Urinary bladder (tissue), 4 donors: ENCODE results near the gene C1QTNF12. TPM values are rescaled to one million over a fixed set of nuclear protein-coding genes. Genes with fewer than 3 reads are reported as not detected.
A peak's percentile ranks its signal among the peaks of the same experiment; 100 is the strongest.

Experiments
- DNase-seq: peaks from one replicate; pipeline ENCODE4 v3.0.0-alpha.2; 2015; ENCODE audit errors: extremely low spot score
- H3K27ac ChIP-seq: one replicate; pipeline ENCODE4 v1.5.1; 2013; ENCODE audit warnings: low read depth, mild to moderate bottlenecking, moderate library complexity
- H3K36me3 ChIP-seq: one replicate; pipeline ENCODE4 v1.6.1; 2013; ENCODE audit warnings: mild to moderate bottlenecking, moderate library complexity; ENCODE audit not compliant: insufficient read depth
- H3K4me1 ChIP-seq: one replicate; pipeline ENCODE4 v1.6.1; 2013; ENCODE audit warnings: mild to moderate bottlenecking, moderate library complexity; ENCODE audit not compliant: insufficient read depth
- H3K4me3 ChIP-seq: one replicate; pipeline ENCODE4 v1.5.1; 2013; ENCODE audit warnings: low read depth, low read length
- WGBS: extraction: QIAGEN DNeasy Blood & Tissue Kit; methylation state at CpG from one replicate; pipeline ENCODE4 v1.1.7; 2013; 5-methylcytosine and 5-hydroxymethylcytosine counted together
- polyA plus RNA-seq: library from polyadenylated mRNA; stranded (reverse); fragments of 200-250 nt; gene quantifications from one replicate; pipeline ENCODE4 v1.2.3, GENCODE V29; 2013
- total RNA-seq: library from RNA; depleted of rRNA; stranded (reverse); fragments of >200 nt; gene quantifications from one replicate; pipeline ENCODE4 v1.2.3, GENCODE V29; 2014
- donor health status: healthy with polysubstance abuse.
- donor health status: healthy.

C1QTNF12 gene
- total and polyA plus RNA-seq, 2 donors, result 0.53 to 0.99 TPM

DNA sequence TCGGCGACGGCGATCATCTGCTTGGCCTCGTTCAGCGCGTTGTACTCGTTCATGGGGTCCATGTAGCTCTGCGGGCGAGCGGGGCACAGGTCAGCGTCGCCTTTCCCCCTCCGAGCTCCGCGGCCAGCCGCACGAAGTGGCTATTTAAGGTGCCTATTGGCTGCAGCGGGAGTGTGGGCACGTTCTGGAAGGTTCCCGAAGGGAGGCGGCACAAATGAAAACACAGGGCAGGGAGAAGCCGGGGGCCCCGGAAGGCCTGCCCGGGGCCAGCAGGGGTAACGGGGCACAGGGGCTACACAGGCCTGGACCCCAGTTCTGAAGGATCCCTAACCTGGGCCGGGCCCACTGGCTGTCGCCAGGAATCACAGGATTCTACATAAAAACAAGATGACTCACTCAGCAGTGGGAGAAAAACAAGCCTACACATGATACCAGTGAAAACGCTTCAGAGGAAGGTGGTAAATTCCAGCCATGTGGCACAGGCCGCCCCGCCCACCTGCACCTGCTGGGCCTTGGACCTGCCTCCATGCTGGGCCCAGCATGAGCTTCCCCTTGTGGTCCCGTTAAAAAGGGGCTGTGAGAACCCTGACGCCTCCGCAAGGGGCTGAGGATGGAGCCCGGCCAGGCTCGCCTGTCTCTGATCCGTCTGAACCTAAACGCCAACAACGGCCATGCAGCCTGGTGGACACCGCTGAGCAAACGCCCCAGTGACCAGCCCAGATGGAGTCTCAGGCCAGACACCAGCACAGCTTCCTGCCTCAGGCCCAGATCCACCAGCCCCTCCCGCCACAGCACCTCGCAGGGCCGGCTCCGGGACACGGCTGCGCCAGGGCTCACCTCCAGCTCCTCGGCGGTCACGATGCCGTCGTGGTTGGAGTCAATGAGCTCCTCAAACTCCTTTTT is 28.6 kb downstream of the C1QTNF12 start:
- DNase-seq, result no peak
- Histone ChIP-seq H3K4me3 (no peak overlapping the region), H3K27ac (no peak overlapping the region), H3K36me3 (peaks cover 6% of the 10 kb centered on the region), H3K4me1 (no peaks in the 10 kb centered on the region)
- 90% methylated on average over 52 of the region's 52 CpGs for WGBS

- Histone ChIP-seq H3K36me3 (peaks cover 6% of the 10 kb centered on the region), H3K4me3 (no peak overlapping the region), H3K27ac (no peak overlapping the region), H3K4me1 (no peaks in the 10 kb centered on the region)
- DNase-seq, result no peak
- 94% methylated on average over 74 of the region's 74 CpGs for WGBS
These were observed 29.5 kb downstream of the C1QTNF12 start for GRCh38 chr1:1216770-1217620.

GRCh38 chr1:1215881-1216605 is 30.5 kb downstream of the C1QTNF12 start:
- Histone ChIP-seq H3K36me3 (peaks cover 4% of the 10 kb centered on the region), H3K4me1 (no peaks in the 10 kb centered on the region), H3K27ac (no peak overlapping the region), H3K4me3 (no peak overlapping the region)
- DNase-seq, result no peak
- WGBS, result 89% methylated on average over 21 of the region's 21 CpGs

DNA sequence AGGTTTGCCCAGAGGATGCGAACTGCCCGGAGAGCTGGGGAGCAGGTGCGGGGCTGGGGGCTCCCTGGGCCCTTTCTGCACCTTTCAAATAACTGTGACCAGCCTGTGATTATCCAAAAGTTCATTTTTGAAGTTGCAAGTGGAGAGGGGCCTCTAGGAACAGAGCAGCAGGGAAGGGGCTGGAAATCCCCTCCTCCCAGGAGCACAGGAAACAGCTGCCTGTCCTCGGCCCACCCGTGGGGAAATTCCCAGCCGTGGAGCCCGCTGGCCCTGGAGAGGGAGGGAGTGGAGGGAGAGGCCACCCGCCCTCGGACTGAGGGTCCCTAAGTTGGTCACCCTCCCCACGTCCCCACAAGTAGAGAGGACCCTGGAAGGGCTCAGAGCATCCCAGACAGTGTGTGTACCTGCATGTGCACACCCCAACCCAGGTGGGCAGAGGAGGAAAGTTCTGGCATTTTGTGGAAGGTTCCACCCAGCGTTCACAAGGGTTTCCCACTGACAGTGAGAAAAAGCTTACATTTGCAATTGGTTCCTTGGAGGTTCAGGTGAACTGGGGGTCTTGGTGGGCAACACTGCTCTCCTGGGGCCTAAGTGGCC is 31.3 kb downstream of the C1QTNF12 start:
- DNase-seq, result no peak
- peaks cover 2% of the 10 kb centered on the region for H3K36me3 ChIP-seq
- no peak overlapping the region for H3K4me3 ChIP-seq
- no peaks in the 10 kb centered on the region for H3K4me1 ChIP-seq
- 53% methylated on average over 11 of the region's 11 CpGs for WGBS
- H3K27ac ChIP-seq, result no peak overlapping the region

DNA sequence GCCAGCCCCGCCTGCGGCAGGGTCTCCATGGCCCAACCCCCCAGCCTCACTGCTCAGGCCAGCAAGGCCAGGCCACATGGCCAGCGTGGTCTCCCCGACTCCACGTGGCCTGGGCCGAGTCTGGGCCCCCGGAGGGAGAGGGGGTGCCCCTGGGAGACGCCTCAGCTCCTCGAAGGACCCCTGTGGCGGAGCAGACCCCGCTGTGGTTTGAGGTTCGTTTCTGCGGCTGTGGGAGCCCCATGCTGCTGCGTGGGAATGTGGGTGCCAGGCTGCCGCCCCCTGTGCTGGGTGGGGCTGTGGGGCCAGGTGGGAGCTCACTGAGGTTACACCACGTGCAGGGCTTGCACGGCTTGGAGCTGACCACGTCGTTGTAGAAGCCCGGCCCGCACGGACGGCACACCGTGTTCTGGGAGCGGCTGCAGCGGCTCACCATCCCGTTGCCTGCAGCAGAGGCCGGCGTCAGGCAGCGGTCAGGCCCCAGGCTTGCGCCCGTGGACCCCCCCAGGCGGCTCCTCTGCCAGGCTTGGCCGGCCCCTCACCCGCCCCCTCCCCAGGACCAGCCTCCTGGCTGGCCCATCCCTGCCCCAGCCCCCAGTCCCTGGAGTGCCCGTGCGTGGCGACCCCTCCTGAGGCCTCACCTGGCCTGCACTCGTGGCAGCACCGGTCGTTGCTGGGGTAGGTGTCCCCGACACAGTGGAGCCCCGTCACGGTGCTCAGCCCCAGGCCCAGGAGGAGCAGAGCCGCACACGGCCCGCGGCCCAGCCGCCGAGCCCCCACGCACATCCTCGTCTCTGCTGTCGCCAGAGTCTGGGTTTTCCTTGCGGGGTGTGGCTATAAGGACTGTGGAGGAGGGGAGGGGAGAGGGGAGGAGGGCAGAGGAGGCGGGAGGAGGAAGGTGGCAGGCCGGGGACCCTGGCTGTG is 32.9 kb downstream of the C1QTNF12 start, which contains the start of gene TNFRSF4:
Gene TNFRSF4 (minus strand): TSS at position 809 of the 921 bp plus-strand sequence. CDS start 26 bp downstream, at position 783.
- 59% methylated on average over 56 of the region's 56 CpGs for WGBS

GRCh38 chr1:1212780-1213344 is 33.7 kb downstream of the C1QTNF12 start:
- Histone ChIP-seq H3K27ac (no peak overlapping the region), H3K4me3 (peak overlapping the region; percentile 31), H3K4me1 (no peaks in the 10 kb centered on the region), H3K36me3 (peaks cover 2% of the 10 kb centered on the region)
- 48% methylated on average over 24 of the region's 24 CpGs for WGBS
- no peak for DNase-seq

More for the DNA sequence above, 32.9 kb downstream of the C1QTNF12 start, which contains the start of gene TNFRSF4:
- Histone ChIP-seq H3K36me3 (peaks cover 2% of the 10 kb centered on the region), H3K4me1 (no peaks in the 10 kb centered on the region), H3K27ac (no peak within 1 kb of the TSS), H3K4me3 (peak within 1 kb of the TSS; percentile 31)
- DNase-seq, result no peak

DNA sequence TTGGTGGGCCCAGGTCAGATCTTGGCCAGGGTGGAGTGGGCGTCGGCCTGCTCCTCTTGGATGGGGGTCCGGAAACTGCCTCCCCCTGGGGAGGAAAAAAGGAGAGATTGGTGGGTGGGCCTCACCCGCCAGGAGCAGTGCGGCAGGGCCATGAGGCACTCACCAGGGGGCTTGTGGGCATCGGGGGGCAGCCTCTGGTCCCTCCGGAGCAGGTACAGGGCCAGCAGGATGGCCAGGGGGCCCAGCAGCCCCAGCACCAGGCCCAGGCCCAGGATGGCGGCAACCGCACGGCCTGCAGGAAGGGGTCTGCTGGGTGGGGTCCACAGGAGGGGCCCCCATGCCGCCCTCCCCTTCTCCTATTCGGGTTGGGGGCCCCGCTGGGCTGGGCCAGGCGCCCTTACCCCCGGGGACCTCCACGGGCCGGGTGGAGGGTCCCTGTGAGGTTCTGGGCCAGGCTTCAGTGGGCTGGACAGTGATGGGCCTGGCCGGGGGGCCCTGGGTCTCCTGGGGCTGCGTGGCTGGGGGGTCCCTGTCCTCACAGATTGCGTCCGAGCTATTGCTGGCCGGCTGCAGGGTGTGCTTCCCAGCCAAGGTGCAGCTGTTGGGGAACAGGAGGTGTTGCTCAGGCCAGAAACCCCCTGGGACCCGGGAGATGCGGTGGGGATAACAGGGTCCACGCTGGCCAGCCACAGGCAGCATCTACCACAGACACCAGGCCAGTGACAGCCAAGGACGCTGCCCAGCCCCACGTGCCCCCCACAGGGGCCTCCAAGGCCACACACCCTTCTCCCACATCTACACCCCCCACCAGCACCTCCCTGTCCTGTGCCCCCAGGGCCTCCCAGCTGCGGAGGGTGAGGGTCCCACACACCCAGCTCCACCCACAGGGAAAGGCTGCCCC is 34.7 kb downstream of the C1QTNF12 start:
- 85% methylated on average over 28 of the region's 28 CpGs for WGBS
- H3K4me3 ChIP-seq, result no peak overlapping the region

DNA sequence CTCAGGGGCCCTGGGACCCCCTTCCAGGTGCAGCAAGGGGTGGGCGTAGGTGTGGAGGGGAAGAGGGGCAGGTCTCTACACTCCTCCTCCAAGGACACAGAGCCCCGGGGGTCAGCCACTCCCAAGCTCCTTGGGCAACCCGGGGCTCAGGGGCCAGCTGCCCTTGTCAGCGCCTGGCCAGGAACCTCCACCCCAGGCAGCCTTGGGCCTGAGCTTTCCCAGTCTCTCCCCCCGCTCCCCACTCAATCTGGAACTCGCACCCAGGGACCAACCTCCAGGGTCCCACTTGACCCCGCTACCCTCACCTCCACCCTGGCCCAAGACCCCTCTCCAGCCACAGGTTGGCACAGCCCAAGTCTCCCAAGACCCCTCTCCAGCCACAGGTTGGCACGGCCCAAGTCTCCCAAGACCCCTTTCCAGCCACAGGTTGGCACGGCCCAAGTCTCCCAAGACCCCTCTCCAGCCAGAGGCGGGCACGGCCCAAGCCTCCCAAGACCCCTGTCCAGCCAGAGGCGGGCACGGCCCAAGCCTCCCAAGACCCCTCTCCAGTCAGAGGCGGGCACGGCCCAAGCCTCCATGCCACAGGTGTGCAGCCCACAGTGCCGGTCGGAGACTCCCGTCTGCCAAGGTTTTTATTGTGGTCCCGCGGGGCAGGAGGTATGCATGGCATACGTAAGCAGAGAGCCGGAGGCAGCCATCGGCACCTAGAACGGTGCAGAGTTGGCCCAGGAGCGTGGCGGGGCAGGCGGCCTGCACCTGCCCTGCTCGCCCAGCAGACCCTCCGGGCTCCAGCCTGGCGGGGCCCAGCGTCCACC is 35.6 kb downstream of the C1QTNF12 start:
- Histone ChIP-seq H3K36me3 (no peaks in the 10 kb centered on the region), H3K27ac (no peak overlapping the region), H3K4me3 (no peak overlapping the region), H3K4me1 (no peaks in the 10 kb centered on the region)
- 95% methylated on average over 31 of the region's 31 CpGs for WGBS
- no peak for DNase-seq

More for the DNA sequence above, 34.7 kb downstream of the C1QTNF12 start:
- no peaks in the 10 kb centered on the region for H3K4me1 ChIP-seq
- no peaks in the 10 kb centered on the region for H3K36me3 ChIP-seq
- DNase-seq, result no peak
- H3K27ac ChIP-seq, result no peak overlapping the region

GRCh38 chr1:1208713-1209433 is 37.6 kb downstream of the C1QTNF12 start:
- WGBS, result 66% methylated on average over 38 of the region's 38 CpGs
- Histone ChIP-seq H3K4me3 (no peak overlapping the region), H3K4me1 (no peaks in the 10 kb centered on the region), H3K27ac (no peak overlapping the region), H3K36me3 (no peaks in the 10 kb centered on the region)
- no peak for DNase-seq

GRCh38 chr1:1207571-1207892 is 39.0 kb downstream of the C1QTNF12 start:
- Histone ChIP-seq H3K4me3 (no peak overlapping the region), H3K27ac (no peak overlapping the region), H3K4me1 (no peaks in the 10 kb centered on the region), H3K36me3 (no peaks in the 10 kb centered on the region)
- WGBS, result 58% methylated on average over 11 of the region's 11 CpGs
- DNase-seq, result no peak
